IMR-90 (cell line): ENCODE data around the gene TAAR5. TPM values are rescaled to one million over a fixed set of nuclear protein-coding genes. Genes with fewer than 3 reads are reported as not detected.

Source experiments
- ATAC-seq: fragments of 200-7000 bp; cut with Tn5 transposase; 2 replicates; pipeline ENCODE4 v1.9.1; 2020; ENCODE audit warnings: low read depth, mild to moderate bottlenecking, moderate library complexity
- BruUV-seq: library from RNA; stranded (reverse); fragments of 400-500 nt; replicated peaks from 2 replicates; lab custom pipeline; 2021; lab: Mats Ljungman, UMichigan
- CTCF ChIA-PET: fragments of 300-600 bp; formaldehyde crosslinking; extraction: SDS; loops from one replicate; lab custom pipeline; 2021; ENCODE audit warnings: antibody characterized with exemption; lab: Yijun Ruan, JAX
- POLR2A ChIA-PET: fragments of 300-600 bp; sonication (Branson Sonifier 250); formaldehyde crosslinking; loops from one replicate; lab custom pipeline; 2022; ENCODE audit warnings: antibody characterized with exemption; ENCODE audit not compliant: unreplicated experiment; lab: Charles Lee
- DNase-seq: peaks from one replicate; pipeline ENCODE4 v3.0.0; 2013
- H2AFZ ChIP-seq: replicated peaks from 2 replicates; pipeline ENCODE3; 2013; ENCODE audit warnings: low read length, mild to moderate bottlenecking; ENCODE audit not compliant: poor library complexity
- H2AK5ac ChIP-seq: 2 replicates; pipeline ENCODE4 v1.6.1; 2013; ENCODE audit warnings: low read depth, low read length, inconsistent platforms
- H2AK9ac ChIP-seq: replicated peaks from 2 replicates; pipeline ENCODE3; 2013; ENCODE audit warnings: mild to moderate bottlenecking, low read depth, low read length, moderate library complexity; ENCODE audit not compliant: poor library complexity
- H2BK120ac ChIP-seq: 2 replicates; pipeline ENCODE4 v1.6.1; 2013; ENCODE audit warnings: low read depth, low read length, inconsistent platforms
- H2BK15ac ChIP-seq: 3 replicates; pipeline ENCODE4 v1.6.1; 2013; ENCODE audit warnings: low read depth, low read length, inconsistent platforms
- H2BK20ac ChIP-seq: 2 replicates; pipeline ENCODE4 v1.6.1; 2013; ENCODE audit warnings: low read depth, mild to moderate bottlenecking, inconsistent platforms, low read length, moderate library complexity
- H2BK5ac ChIP-seq: 2 replicates; pipeline ENCODE4 v1.6.1; 2013; ENCODE audit warnings: mild to moderate bottlenecking, low read depth, low read length, inconsistent platforms; ENCODE audit not compliant: poor library complexity, severe bottlenecking
- H3K14ac ChIP-seq: replicated peaks from 2 replicates; pipeline ENCODE4 v1.6.1; 2013; ENCODE audit warnings: low read depth, low read length, inconsistent platforms
- H3K18ac ChIP-seq: 2 replicates; pipeline ENCODE4 v1.6.1; 2013; ENCODE audit warnings: low read depth, low read length, control low read depth
- H3K23ac ChIP-seq: 2 replicates; pipeline ENCODE4 v1.6.1; 2013; ENCODE audit warnings: low read depth, low read length, inconsistent platforms
- H3K27ac ChIP-seq: 2 replicates; pipeline ENCODE4 v1.5.1; 2013; ENCODE audit warnings: mild to moderate bottlenecking, control low read depth, low read length; ENCODE audit not compliant: insufficient read depth
- H3K27me3 ChIP-seq: 2 replicates; pipeline ENCODE4 v1.6.1; 2013; ENCODE audit warnings: low read length; ENCODE audit not compliant: control insufficient read depth, insufficient read depth
- H3K36me3 ChIP-seq: 2 replicates; pipeline ENCODE4 v1.6.1; 2013; ENCODE audit warnings: low read length, mixed read lengths; ENCODE audit not compliant: control insufficient read depth, insufficient read depth
- H3K4ac ChIP-seq: 2 replicates; pipeline ENCODE4 v1.6.1; 2013; ENCODE audit warnings: low read depth, low read length, inconsistent platforms
- H3K4me1 ChIP-seq: 2 replicates; pipeline ENCODE4 v1.6.1; 2013; ENCODE audit warnings: low read length, mixed read lengths; ENCODE audit not compliant: control insufficient read depth, insufficient read depth
- H3K4me2 ChIP-seq: 2 replicates; pipeline ENCODE4 v1.6.1; 2013; ENCODE audit warnings: low read depth, mild to moderate bottlenecking, control low read depth, low read length, moderate library complexity
- H3K4me3 ChIP-seq: 2 replicates; pipeline ENCODE4 v1.5.1; 2013; ENCODE audit warnings: low read depth, mild to moderate bottlenecking, control low read depth, low read length, moderate library complexity; ENCODE audit not compliant: insufficient read depth
- H3K56ac ChIP-seq: 2 replicates; pipeline ENCODE4 v1.6.1; 2013; ENCODE audit warnings: low read length, inconsistent platforms; ENCODE audit not compliant: insufficient read depth; ENCODE audit errors: extremely low read depth
- H3K79me1 ChIP-seq, 2 experiments: 2 replicates each; pipeline ENCODE4 v1.6.1; 2013; ENCODE audit warnings: low read length in 2 of 2, inconsistent platforms in 1 of 2, low read depth in 1 of 2
- H3K9ac ChIP-seq: 2 replicates; pipeline ENCODE4 v1.6.1; 2013; ENCODE audit warnings: low read depth, low read length, control low read depth
- H3K9me1 ChIP-seq: 2 replicates; pipeline ENCODE4 v1.6.1; 2013; ENCODE audit warnings: low read length, inconsistent platforms; ENCODE audit not compliant: insufficient read depth
- H3K9me3 ChIP-seq: 2 replicates; pipeline ENCODE4 v1.6.1; 2013; ENCODE audit warnings: low read length; ENCODE audit not compliant: control insufficient read depth, insufficient read depth
- H4K20me1 ChIP-seq: 2 replicates; pipeline ENCODE4 v1.6.1; 2013; ENCODE audit warnings: low read length, inconsistent platforms; ENCODE audit not compliant: insufficient read depth
- H4K5ac ChIP-seq: 2 replicates; pipeline ENCODE4 v1.6.1; 2013; ENCODE audit warnings: mild to moderate bottlenecking, low read depth, low read length, control low read depth
- H4K8ac ChIP-seq, 2 experiments: 2 replicates each; pipeline ENCODE4 v1.6.1; 2013; ENCODE audit warnings: low read depth in 2 of 2, low read length in 2 of 2, control low read depth in 1 of 2, inconsistent platforms in 1 of 2
- H4K91ac ChIP-seq: 2 replicates; pipeline ENCODE4 v1.6.1; 2013; ENCODE audit warnings: low read depth, low read length, inconsistent platforms; ENCODE audit not compliant: insufficient read depth
- BHLHE40 ChIP-seq: fragments of 150-350 bp; IDR thresholded peaks from 2 replicates; pipeline ENCODE4 v1.6.1; 2016; ENCODE audit warnings: mild to moderate bottlenecking, low read depth, low read length
- CEBPB ChIP-seq: IDR thresholded peaks from 2 replicates; pipeline ENCODE4 v1.6.1; 2012; ENCODE audit warnings: low read depth, low read length, improper control_type of control experiment
- CHD1 ChIP-seq: IDR thresholded peaks from 2 replicates; pipeline ENCODE4 v1.6.1; 2012; ENCODE audit warnings: low read depth, low read length, improper control_type of control experiment
- CTCF ChIP-seq: conservative IDR thresholded peaks from 2 replicates; pipeline ENCODE4 v1.5.1; 2012; ENCODE audit warnings: mild to moderate bottlenecking, low read depth, low read length, improper control_type of control experiment
- ELK1 ChIP-seq: fragments of 150-350 bp; IDR thresholded peaks from 2 replicates; pipeline ENCODE4 v1.6.1; 2016; ENCODE audit warnings: low read depth, mild to moderate bottlenecking, low read length, moderate library complexity, borderline replicate concordance
- FOS ChIP-seq: fragments of 150-350 bp; IDR thresholded peaks from 2 replicates; pipeline ENCODE4 v1.6.1; 2016; ENCODE audit warnings: low read depth, low read length
- MAFK ChIP-seq: IDR thresholded peaks from 2 replicates; pipeline ENCODE4 v1.6.1; 2012; ENCODE audit warnings: low read depth, low read length, improper control_type of control experiment
- MAZ ChIP-seq: IDR thresholded peaks from 2 replicates; pipeline ENCODE4 v1.6.1; 2012; ENCODE audit warnings: low read depth, mild to moderate bottlenecking, low read length, improper control_type of control experiment, moderate library complexity, borderline replicate concordance
- MXI1 ChIP-seq: IDR thresholded peaks from 2 replicates; pipeline ENCODE4 v1.6.1; 2012; ENCODE audit warnings: low read depth, mild to moderate bottlenecking, low read length, moderate library complexity, borderline replicate concordance
- NFE2L2 ChIP-seq: fragments of 150-350 bp; IDR thresholded peaks from 2 replicates; pipeline ENCODE4 v1.6.1; 2016; ENCODE audit warnings: low read depth, mild to moderate bottlenecking, low read length
- POLR2A ChIP-seq: IDR thresholded peaks from 2 replicates; pipeline ENCODE4 v1.6.1; 2012; ENCODE audit warnings: mild to moderate bottlenecking, low read depth, low read length
- RAD21 ChIP-seq: IDR thresholded peaks from 2 replicates; pipeline ENCODE4 v1.6.1; 2012; ENCODE audit warnings: low read length, improper control_type of control experiment
- RCOR1 ChIP-seq: IDR thresholded peaks from 2 replicates; pipeline ENCODE4 v1.6.1; 2012; ENCODE audit warnings: mild to moderate bottlenecking, low read length, improper control_type of control experiment; ENCODE audit not compliant: insufficient replicate concordance
- RFX5 ChIP-seq: IDR thresholded peaks from 2 replicates; pipeline ENCODE4 v1.8.0; 2012; ENCODE audit warnings: low read depth, mild to moderate bottlenecking, low read length, moderate library complexity
- SMC3 ChIP-seq: fragments of 150-350 bp; IDR thresholded peaks from 2 replicates; pipeline ENCODE4 v1.6.1; 2016; ENCODE audit warnings: low read depth, mild to moderate bottlenecking, antibody characterized with exemption, low read length, moderate library complexity
- USF2 ChIP-seq: fragments of 150-350 bp; IDR thresholded peaks from 2 replicates; pipeline ENCODE4 v1.6.1; 2017; ENCODE audit warnings: mild to moderate bottlenecking, antibody characterized with exemption, low read length, low read depth
- WGBS, 2 experiments: methylation state at CpG; one replicate each; pipeline versions ENCODE4 v1.1.5 to v1.1.7; 2013; ENCODE audit warnings: missing lambda C conversion rate in 2 of 2; ENCODE audit not compliant: insufficient read length in 1 of 2; ENCODE audit errors: extremely low coverage in 2 of 2; 5-methylcytosine and 5-hydroxymethylcytosine counted together
- dilution Hi-C: fragments of 300-500 bp; cut with HindIII; formaldehyde crosslinking; loops from one replicate; pipeline ENCODE4 v1.14.3; 2018; ENCODE audit warnings: low sequenced_read_pairs; ENCODE audit not compliant: unreplicated experiment
- in situ Hi-C: fragments of 300-500 bp; cut with MboI; formaldehyde crosslinking; loops from 3 replicates; pipeline ENCODE4 v1.14.3; 2019; ENCODE audit warnings: low sequenced_read_pairs, inconsistent platforms, mixed read lengths
- intact Hi-C: fragments of 100-400 bp; cut with micrococcal nuclease; formaldehyde crosslinking; loops from 2 replicates; pipeline ENCODE4 v1.10.0; 2022
- polyA plus RNA-seq, 3 experiments: library from polyadenylated mRNA; depleted of rRNA; stranded (reverse); fragments of >200 nt; gene quantifications; 2 replicates each; pipeline ENCODE4 v1.2.3, GENCODE V29; 2012; ENCODE audit warnings: low replicate concordance in 1 of 3
- total RNA-seq: library from RNA; depleted of rRNA; stranded (reverse); fragments of >200 nt; gene quantifications from 2 replicates; pipeline ENCODE4 v1.2.3, GENCODE V29; 2012

The TAAR5 gene
- total and polyA plus RNA-seq, 2 of the 4 experiments (the other 2 are of a cell fraction), result not detected

- intact Hi-C loops (no loop called here), dilution Hi-C loops (no loop called here), in situ Hi-C loops (no loop called here)
- no peak overlapping the region for H2AFZ ChIP-seq
- H3K4ac ChIP-seq, result no peak overlapping the region
- no peak overlapping the region for H3K9ac ChIP-seq
- WGBS, 2 experiments, result 16% methylated on average over 2 of the region's 4 CpGs; no CpG with 5 or more reads in 1 of the 2 experiments
- TF ChIP-seq CEBPB, result no peak
- TF ChIP-seq CHD1, result no peak
- no peak for TF ChIP-seq BHLHE40
- TF ChIP-seq SMC3, result no peak
- no peak for TF ChIP-seq MXI1
- TF ChIP-seq MAZ, result no peak
- TF ChIP-seq POLR2A, result no peak
- TF ChIP-seq RFX5, result no peak
- no peak for TF ChIP-seq USF2
- no peak for TF ChIP-seq ELK1
- TF ChIP-seq RAD21, result no peak
- TF ChIP-seq CTCF, result no peak
- no peak for TF ChIP-seq RCOR1
- TF ChIP-seq FOS, result no peak
- TF ChIP-seq MAFK, result no peak
- no peak for TF ChIP-seq NFE2L2
- POLR2A ChIA-PET, result no interaction called here
- ATAC-seq (no peak), DNase-seq (no peak)
- H3K4me3 ChIP-seq, result no peak overlapping the region
- no peak overlapping the region for H4K91ac ChIP-seq
- no peak overlapping the region for H3K23ac ChIP-seq
- no peak overlapping the region for H2BK120ac ChIP-seq
- no peak overlapping the region for H2BK20ac ChIP-seq
- H3K4me1 ChIP-seq, result no peaks in the 10 kb centered on the region
- no peak overlapping the region for H4K5ac ChIP-seq
- no peak overlapping the region for H2AK9ac ChIP-seq
- no peak overlapping the region for H2BK5ac ChIP-seq
- H3K9me3 ChIP-seq, result no peaks in the 10 kb centered on the region
- no peak overlapping the region for H3K18ac ChIP-seq
- no peak overlapping the region for H3K56ac ChIP-seq
- H3K4me2 ChIP-seq, result no peak overlapping the region
- CTCF ChIA-PET, result no interaction called here
- no peaks in the 10 kb centered on the region for H3K36me3 ChIP-seq
- H3K14ac ChIP-seq, result no peak overlapping the region
- no peaks in the 10 kb centered on the region for H3K9me1 ChIP-seq
- BruUV-seq, result no TSS peak
- H3K27me3 ChIP-seq, result peaks cover 37% of the 10 kb centered on the region
- H4K8ac ChIP-seq, result no peak overlapping the region
- no peaks in the 10 kb centered on the region for H4K20me1 ChIP-seq
- no peaks in the 10 kb centered on the region for H3K79me1 ChIP-seq
- H3K27ac ChIP-seq, result no peak overlapping the region
- H2AK5ac ChIP-seq, result no peak overlapping the region
- no peak overlapping the region for H2BK15ac ChIP-seq
Observed at GRCh38 chr6:132569170-132569569, 20.4 kb downstream of the TAAR5 start.
